Lower leg skin (tissue), 4 donors: Measurements from ENCODE around the gene MAP3K5. TPM values are rescaled to one million over a fixed set of nuclear protein-coding genes. Genes with fewer than 3 reads are reported as not detected.

Experiments used
- DNase-seq, 2 donors: peaks; one replicate each; pipeline ENCODE4 v3.0.0-alpha.2; 2019; ENCODE audit warnings: low spot score in 2 of 2
- H3K4me3 ChIP-seq: fragments of 200-600 bp; sonication (generic); 2 replicates; pipeline ENCODE4 v1.5.1; 2017; ENCODE audit warnings: mild to moderate bottlenecking, low read depth; ENCODE audit not compliant: poor library complexity, severe bottlenecking
- POLR2A ChIP-seq, 2 donors: fragments of 450-650 bp; IDR thresholded peaks; one replicate each; pipeline ENCODE4 v1.6.1; 2016 to 2017; ENCODE audit warnings: antibody characterized with exemption in 2 of 2, mild to moderate bottlenecking in 1 of 2, moderate library complexity in 1 of 2
- WGBS, 2 donors: methylation state at CpG; one replicate each; pipeline ENCODE4 v1.1.5; 2018; 5-methylcytosine and 5-hydroxymethylcytosine counted together
- intact Hi-C: fragments of 100-400 bp; cut with DNase I; formaldehyde crosslinking; loops from one replicate; pipeline ENCODE4 v1.15.0; 2023; ENCODE audit warnings: low total_unique reads
- total RNA-seq, 4 donors: library from RNA; depleted of rRNA; stranded (reverse); fragments of >200 nt; gene quantifications; one replicate each; pipeline ENCODE4 v1.1.0, GENCODE V29; 2016
- TF ChIP-seq, protein P1 (sequence below), 3 donors: fragments of 450-650 bp; IDR thresholded peaks; one replicate each; pipeline ENCODE4 v1.5.1; 2016; ENCODE audit warnings: antibody characterized with exemption in 3 of 3, mild to moderate bottlenecking in 3 of 3, moderate library complexity in 2 of 3

MAP3K5 gene
- total RNA-seq, 4 donors from 2014 or later, result 18.9 to 35.2 (median 27.0) TPM

DNA sequence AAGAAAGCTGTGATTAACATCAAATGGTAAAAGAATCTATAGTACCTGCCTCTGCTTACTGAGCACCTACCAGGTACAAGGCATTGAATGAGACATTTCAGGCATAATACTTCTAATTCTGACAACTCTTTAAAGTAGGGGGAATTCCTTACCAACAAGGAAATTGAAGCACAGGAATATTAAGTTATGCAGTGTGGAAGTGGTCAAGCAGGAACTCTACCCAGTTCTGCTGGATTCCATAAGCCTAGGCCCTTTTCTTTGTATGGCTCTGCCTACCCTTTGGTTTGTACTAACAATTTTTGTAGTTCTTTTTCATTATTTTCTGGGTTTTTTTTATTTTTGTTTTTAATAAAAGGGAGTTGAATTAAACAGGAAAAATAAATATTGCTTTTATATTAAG lies 114.5 kb downstream of the MAP3K5 start:
- no peak overlapping the region for H3K4me3 ChIP-seq
- intact Hi-C loops, result no loop called here
- no peak for TF ChIP-seq POLR2A (IDR thresholded peaks at IDR 0.05)
- TF ChIP-seq, protein P1, sequence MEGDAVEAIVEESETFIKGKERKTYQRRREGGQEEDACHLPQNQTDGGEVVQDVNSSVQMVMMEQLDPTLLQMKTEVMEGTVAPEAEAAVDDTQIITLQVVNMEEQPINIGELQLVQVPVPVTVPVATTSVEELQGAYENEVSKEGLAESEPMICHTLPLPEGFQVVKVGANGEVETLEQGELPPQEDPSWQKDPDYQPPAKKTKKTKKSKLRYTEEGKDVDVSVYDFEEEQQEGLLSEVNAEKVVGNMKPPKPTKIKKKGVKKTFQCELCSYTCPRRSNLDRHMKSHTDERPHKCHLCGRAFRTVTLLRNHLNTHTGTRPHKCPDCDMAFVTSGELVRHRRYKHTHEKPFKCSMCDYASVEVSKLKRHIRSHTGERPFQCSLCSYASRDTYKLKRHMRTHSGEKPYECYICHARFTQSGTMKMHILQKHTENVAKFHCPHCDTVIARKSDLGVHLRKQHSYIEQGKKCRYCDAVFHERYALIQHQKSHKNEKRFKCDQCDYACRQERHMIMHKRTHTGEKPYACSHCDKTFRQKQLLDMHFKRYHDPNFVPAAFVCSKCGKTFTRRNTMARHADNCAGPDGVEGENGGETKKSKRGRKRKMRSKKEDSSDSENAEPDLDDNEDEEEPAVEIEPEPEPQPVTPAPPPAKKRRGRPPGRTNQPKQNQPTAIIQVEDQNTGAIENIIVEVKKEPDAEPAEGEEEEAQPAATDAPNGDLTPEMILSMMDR (IDR thresholded peaks at IDR 0.05), result no peak
- no peak for DNase-seq

DNA sequence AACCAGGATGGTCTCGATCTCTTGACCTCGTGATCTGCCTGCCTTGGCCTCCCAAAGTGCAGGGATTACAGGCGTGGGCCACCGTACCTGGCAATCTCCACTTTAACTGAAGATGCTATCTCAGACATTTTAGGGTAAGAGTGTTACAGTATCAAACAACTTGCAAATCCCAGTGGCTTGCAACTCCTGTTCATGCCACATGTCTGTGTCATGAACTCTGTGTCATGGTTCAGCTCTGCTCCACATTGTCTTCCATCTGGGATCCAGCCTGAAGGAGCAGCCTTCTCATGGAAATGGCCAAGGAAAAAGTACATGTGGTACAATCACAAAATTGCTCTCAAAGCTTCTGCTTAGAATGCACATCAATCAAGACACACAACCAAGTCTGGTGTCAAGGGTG lies 114.9 kb downstream of the MAP3K5 start:
- no peak overlapping the region for H3K4me3 ChIP-seq
- no peak for TF ChIP-seq POLR2A (IDR thresholded peaks at IDR 0.05)
- TF ChIP-seq, protein P1 (IDR thresholded peaks at IDR 0.05), result no peak
- 95 to 96% methylated on average over 4 of the region's 4 CpGs for WGBS, 2 donors
- DNase-seq, result no peak
- intact Hi-C loops, result no loop called here

DNA sequence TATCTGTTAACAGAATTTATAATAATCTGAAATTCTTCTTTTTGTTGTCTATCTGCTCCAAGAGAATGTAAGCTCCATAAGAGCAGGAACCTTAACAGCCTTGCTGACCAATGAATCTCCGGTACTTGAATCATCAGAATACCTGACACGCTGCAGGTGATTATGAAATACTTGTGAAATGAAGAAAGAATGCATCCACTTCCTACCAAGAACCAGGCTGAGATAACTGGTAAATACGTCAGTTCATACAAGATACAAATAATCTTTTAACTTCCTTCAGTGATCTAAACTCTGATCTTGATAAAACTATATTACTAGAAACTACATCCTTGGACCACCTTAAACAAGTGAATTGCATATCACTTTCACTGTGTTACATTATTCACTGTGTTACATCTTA lies 116.2 kb downstream of the MAP3K5 start:
- 79 to 99% methylated on average over 3 of the region's 3 CpGs for WGBS, 2 donors
- no peak for DNase-seq
- intact Hi-C loops, result no loop called here
- no peak overlapping the region for H3K4me3 ChIP-seq
- TF ChIP-seq, protein P1 (IDR thresholded peaks at IDR 0.05), result no peak
- TF ChIP-seq POLR2A (IDR thresholded peaks at IDR 0.05), result no peak

DNA sequence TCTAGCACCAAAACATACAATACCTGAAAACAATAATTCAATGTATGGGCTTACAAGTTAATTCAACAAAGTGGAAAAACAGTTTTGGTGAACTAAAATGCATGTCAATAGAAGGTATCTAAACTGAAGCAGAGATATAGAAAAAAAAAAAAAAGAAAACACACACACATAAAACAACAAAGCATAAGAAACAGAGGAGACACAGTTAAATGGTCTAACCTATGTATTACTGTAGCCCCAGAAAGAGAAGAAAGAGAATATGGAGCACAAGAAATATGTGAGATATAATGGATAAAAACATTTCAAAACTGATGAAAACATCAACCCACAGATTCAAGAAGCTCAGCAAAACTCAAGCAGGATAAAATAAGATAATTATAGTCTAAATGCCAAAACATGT lies 118.7 kb downstream of the MAP3K5 start:
- DNase-seq, result no peak
- TF ChIP-seq, protein P1 (IDR thresholded peaks at IDR 0.05), result no peak
- no peak for TF ChIP-seq POLR2A (IDR thresholded peaks at IDR 0.05)
- no peak overlapping the region for H3K4me3 ChIP-seq
- intact Hi-C loops, result no loop called here

DNA sequence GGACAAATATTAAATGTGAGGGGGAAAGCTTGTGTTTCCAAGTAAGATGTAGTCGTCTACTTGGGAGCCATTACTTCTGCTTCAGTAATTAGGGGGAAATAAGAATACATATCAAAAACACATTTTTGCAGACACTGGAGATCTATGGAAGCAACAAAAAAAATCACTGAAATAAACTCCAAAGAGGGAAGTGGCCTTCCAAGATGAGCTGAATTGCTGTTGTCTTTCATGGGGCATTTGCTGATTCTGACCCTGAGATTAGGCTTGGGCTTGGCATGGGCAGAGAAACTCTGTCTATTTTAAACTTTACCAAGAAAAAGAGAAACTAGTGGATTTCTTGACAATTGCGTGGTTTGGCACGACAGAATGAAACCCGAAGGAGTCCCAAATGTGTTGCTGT lies 120.1 kb downstream of the MAP3K5 start:
- WGBS, 2 donors, result 92 to 95% methylated on average over 4 of the region's 4 CpGs
- TF ChIP-seq, protein P1 (IDR thresholded peaks at IDR 0.05), result no peak
- no peak for TF ChIP-seq POLR2A (IDR thresholded peaks at IDR 0.05)
- intact Hi-C loops, result no loop called here
- DNase-seq, result no peak
- no peak overlapping the region for H3K4me3 ChIP-seq

DNA sequence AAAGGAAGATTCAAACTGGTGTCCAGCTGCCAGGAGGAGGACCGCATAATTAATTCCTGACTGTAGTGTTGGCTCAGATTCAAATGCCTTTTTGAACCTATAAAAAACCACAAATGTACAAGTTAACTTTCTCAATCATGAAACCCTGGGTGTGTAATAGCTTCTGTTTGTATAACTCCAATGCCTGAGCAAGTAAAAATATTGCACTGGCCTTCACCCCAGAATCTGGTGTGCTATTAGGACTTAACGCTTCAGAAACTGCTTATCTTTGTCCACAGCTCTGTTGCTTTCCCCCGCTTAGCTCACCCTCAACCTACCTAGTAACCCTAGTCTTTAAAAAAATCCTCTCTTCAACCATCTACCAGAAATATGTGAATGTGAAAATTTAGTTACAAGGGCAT lies 123.0 kb downstream of the MAP3K5 start:
- intact Hi-C loops, result no loop called here
- no peak for DNase-seq
- TF ChIP-seq POLR2A (IDR thresholded peaks at IDR 0.05), result no peak
- TF ChIP-seq, protein P1 (IDR thresholded peaks at IDR 0.05), result no peak
- no peak overlapping the region for H3K4me3 ChIP-seq
- WGBS, 2 donors, result 52 to 61% methylated on average over 3 of the region's 3 CpGs
